RWPE2 (cell line): Measurements from ENCODE around the gene BPIFA1.

ENCODE experiments used
- ATAC-seq: fragments of 200-7000 bp; cut with Tn5 transposase; 3 replicates; pipeline ENCODE4 v1.9.1; 2021; ENCODE audit warnings: low read depth
- DNase-seq: peaks from one replicate; pipeline ENCODE4 v3.0.0-alpha.2; 2020; ENCODE audit warnings: low spot score
- H3K27ac ChIP-seq: fragments of 450-650 bp; 2 replicates; pipeline ENCODE4 v1.5.1; 2017; ENCODE audit warnings: mild to moderate bottlenecking; ENCODE audit not compliant: poor library complexity, severe bottlenecking
- H3K27me3 ChIP-seq: fragments of 250-450 bp; sonication (Bioruptor Pico); 2 replicates; pipeline ENCODE4 v1.5.1; 2021; ENCODE audit warnings: mild to moderate bottlenecking, moderate library complexity; ENCODE audit not compliant: insufficient read depth, poor library complexity, severe bottlenecking
- H3K36me3 ChIP-seq: fragments of 250-450 bp; sonication (Bioruptor Pico); 2 replicates; pipeline ENCODE4 v1.5.1; 2020; ENCODE audit warnings: low read depth, mild to moderate bottlenecking, moderate library complexity
- H3K4me1 ChIP-seq: fragments of 250-450 bp; sonication (Bioruptor Pico); 2 replicates; pipeline ENCODE4 v1.5.1; 2021; ENCODE audit warnings: mild to moderate bottlenecking, moderate library complexity; ENCODE audit not compliant: insufficient read depth, poor library complexity, severe bottlenecking
- H3K4me3 ChIP-seq: fragments of 250-450 bp; sonication (Bioruptor Pico); 2 replicates; pipeline ENCODE4 v1.5.1; 2021; ENCODE audit warnings: mild to moderate bottlenecking, moderate library complexity; ENCODE audit not compliant: severe bottlenecking
- H3K9me3 ChIP-seq: fragments of 250-450 bp; sonication (Bioruptor Pico); 2 replicates; pipeline ENCODE4 v1.5.1; 2021; ENCODE audit warnings: mild to moderate bottlenecking, moderate library complexity; ENCODE audit not compliant: severe bottlenecking
- TF ChIP-seq, protein P1 (sequence below): fragments of 450-650 bp; IDR thresholded peaks from one replicate; pipeline ENCODE4 v1.5.1; 2017; ENCODE audit warnings: mild to moderate bottlenecking, moderate library complexity; ENCODE audit not compliant: poor library complexity, severe bottlenecking

The BPIFA1 gene

DNA sequence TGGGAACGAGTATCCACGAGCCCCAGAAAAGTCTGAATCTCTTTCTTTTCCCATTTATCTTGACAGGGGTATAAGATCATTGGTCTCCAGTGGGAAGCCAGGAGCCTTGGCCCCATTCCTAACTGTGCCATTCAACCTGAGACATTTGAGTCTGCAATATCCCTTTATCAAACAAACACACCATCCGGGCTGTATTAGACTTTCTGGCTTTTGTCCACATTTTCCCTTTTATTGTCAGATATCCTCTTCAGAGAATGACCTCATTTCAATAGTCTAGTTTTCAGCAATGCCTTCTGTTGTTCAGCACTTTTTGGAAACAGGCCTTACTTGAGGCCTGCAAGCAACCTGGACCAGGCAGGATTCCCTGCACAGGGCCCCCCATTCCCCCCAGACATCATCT is 15.7 kb downstream of the BPIFA1 start:
- H3K27me3 ChIP-seq, result peaks cover 23% of the 10 kb centered on the region
- no peaks in the 10 kb centered on the region for H3K9me3 ChIP-seq
- no peak for ATAC-seq
- no peak overlapping the region for H3K4me3 ChIP-seq
- no peaks in the 10 kb centered on the region for H3K36me3 ChIP-seq
- peak; percentile 11 for DNase-seq
- no peak overlapping the region for H3K27ac ChIP-seq
- no peaks in the 10 kb centered on the region for H3K4me1 ChIP-seq
- TF ChIP-seq, protein P1, sequence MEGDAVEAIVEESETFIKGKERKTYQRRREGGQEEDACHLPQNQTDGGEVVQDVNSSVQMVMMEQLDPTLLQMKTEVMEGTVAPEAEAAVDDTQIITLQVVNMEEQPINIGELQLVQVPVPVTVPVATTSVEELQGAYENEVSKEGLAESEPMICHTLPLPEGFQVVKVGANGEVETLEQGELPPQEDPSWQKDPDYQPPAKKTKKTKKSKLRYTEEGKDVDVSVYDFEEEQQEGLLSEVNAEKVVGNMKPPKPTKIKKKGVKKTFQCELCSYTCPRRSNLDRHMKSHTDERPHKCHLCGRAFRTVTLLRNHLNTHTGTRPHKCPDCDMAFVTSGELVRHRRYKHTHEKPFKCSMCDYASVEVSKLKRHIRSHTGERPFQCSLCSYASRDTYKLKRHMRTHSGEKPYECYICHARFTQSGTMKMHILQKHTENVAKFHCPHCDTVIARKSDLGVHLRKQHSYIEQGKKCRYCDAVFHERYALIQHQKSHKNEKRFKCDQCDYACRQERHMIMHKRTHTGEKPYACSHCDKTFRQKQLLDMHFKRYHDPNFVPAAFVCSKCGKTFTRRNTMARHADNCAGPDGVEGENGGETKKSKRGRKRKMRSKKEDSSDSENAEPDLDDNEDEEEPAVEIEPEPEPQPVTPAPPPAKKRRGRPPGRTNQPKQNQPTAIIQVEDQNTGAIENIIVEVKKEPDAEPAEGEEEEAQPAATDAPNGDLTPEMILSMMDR, result no peak

DNA sequence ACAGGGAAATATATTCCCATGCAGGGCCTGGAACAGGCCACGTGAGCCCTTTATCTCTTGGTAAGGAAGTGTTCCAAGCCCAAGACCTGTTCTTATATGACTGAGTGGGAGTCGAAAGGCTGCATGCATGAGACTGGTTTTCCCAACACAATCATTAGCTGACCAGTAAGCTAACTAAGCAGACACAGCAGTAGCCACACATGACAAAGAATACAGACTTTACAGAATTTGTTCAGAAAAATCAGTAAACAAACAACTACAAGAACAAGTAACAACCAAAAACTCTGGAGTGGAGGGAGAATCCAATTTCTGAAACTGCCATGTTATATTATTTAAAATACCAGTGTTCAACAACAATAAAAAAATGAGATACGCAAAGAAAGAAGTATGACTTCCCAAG is 16.7 kb downstream of the BPIFA1 start:
- no peak for ATAC-seq
- no peaks in the 10 kb centered on the region for H3K4me1 ChIP-seq
- DNase-seq, result peak; percentile 7
- peaks cover 23% of the 10 kb centered on the region for H3K27me3 ChIP-seq
- no peak overlapping the region for H3K4me3 ChIP-seq
- H3K36me3 ChIP-seq, result no peaks in the 10 kb centered on the region
- TF ChIP-seq, protein P1, result no peak
- H3K9me3 ChIP-seq, result no peaks in the 10 kb centered on the region
- no peak overlapping the region for H3K27ac ChIP-seq

DNA sequence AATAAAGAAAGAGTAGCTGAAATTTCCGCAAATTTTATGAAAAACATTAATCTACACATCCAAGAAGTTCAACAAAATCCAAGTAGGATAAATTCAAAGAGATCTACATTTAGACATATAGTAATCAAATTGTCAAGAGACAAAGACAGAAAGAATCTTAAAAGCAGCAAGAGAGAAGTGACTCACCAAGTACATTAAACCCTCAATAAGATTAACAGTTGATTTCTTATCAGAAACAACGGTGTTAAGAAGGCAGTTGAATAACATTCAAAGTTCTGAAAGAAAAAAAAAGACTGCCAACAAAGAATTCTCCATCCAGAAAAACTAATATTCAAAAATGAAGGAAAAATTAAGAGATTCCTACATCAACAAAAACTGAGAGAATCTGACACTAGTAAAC is 19.2 kb downstream of the BPIFA1 start:
- no peak overlapping the region for H3K27ac ChIP-seq
- DNase-seq (no peak), ATAC-seq (no peak)
- H3K36me3 ChIP-seq, result no peaks in the 10 kb centered on the region
- TF ChIP-seq, protein P1, result no peak
- H3K27me3 ChIP-seq, result peaks cover 33% of the 10 kb centered on the region
- no peak overlapping the region for H3K4me3 ChIP-seq
- no peaks in the 10 kb centered on the region for H3K9me3 ChIP-seq
- H3K4me1 ChIP-seq, result no peaks in the 10 kb centered on the region

DNA sequence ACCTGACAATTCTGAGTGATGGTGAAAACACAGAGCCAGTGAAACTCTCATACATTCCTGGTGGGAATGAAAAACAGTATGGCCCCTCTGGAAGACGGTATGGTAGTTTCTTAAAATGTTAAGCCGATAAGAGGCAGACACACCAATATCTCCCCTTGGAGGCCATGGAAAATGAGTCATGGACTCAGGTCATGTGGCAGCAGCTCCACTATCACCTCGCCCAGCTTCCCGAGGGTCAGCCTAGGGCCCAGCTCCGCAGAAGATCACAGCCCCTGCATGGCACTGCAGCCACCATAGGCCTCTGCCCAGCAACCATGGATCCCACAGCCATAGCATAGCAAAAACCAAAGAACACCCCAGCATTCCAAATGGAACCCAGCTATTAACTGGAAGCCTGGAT is 21.4 kb downstream of the BPIFA1 start:
- DNase-seq, result peak; percentile 61
- no peaks in the 10 kb centered on the region for H3K4me1 ChIP-seq
- no peak overlapping the region for H3K27ac ChIP-seq
- no peaks in the 10 kb centered on the region for H3K9me3 ChIP-seq
- no peak for ATAC-seq
- peaks cover 40% of the 10 kb centered on the region for H3K27me3 ChIP-seq
- TF ChIP-seq, protein P1, result no peak
- H3K36me3 ChIP-seq, result no peaks in the 10 kb centered on the region
- H3K4me3 ChIP-seq, result no peak overlapping the region

DNA sequence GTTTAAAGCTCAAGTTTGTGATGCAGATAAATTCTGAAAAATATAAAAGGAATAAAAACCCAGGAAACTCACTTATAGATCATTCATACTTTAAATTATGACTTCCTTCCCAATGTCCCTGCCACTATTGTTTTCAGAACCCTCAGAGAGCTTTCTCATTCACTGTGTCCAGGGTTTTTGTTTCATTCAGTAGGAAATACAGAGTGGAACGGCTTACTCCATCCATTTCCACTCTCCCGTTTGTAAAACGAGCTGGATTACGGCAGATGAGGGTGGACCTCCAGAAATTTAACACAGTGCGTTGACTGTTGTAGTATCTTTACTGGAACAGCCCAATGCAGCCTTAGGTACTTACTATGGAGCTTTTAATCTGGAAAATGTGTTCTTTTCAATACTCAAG is 23.6 kb downstream of the BPIFA1 start:
- DNase-seq, result no peak
- no peak for ATAC-seq
- Histone ChIP-seq H3K36me3 (no peaks in the 10 kb centered on the region), H3K9me3 (no peaks in the 10 kb centered on the region), H3K27me3 (peaks cover 35% of the 10 kb centered on the region), H3K27ac (no peak overlapping the region), H3K4me3 (no peak overlapping the region), H3K4me1 (no peaks in the 10 kb centered on the region)
- TF ChIP-seq, protein P1, result no peak
